PC-9 (cell line): Measurements from ENCODE around the gene RPL35. TPM values are rescaled to one million over a fixed set of nuclear protein-coding genes. Genes with fewer than 3 reads are reported as not detected.

Experiments
- BruUV-seq: library from RNA; stranded (reverse); fragments of 400-500 nt; replicated peaks from 2 replicates; lab custom pipeline; 2021; lab: Mats Ljungman, UMichigan
- CTCF ChIA-PET: fragments of 300-600 bp; sonication (Branson Sonifier 250); formaldehyde crosslinking; loops from one replicate; lab custom pipeline; 2022; ENCODE audit warnings: antibody characterized with exemption; lab: Charles Lee
- POLR2A ChIA-PET: fragments of 300-600 bp; sonication (Branson Sonifier 250); formaldehyde crosslinking; loops from one replicate; lab custom pipeline; 2022; ENCODE audit warnings: antibody characterized with exemption; ENCODE audit not compliant: unreplicated experiment; lab: Charles Lee
- DNase-seq, 2 experiments: peaks; one replicate each; pipeline versions ENCODE4 v3.0.0 to v3.0.0-alpha.2; 2015 to 2022; ENCODE audit warnings: mixed read lengths in 1 of 2
- H2AFZ ChIP-seq: fragments of 200-600 bp; sonication (generic); 2 replicates; pipeline ENCODE4 v1.8.1; 2017; ENCODE audit warnings: antibody characterized with exemption
- H3F3A ChIP-seq: fragments of 200-600 bp; sonication (generic); 2 replicates; pipeline ENCODE4 v1.8.1; 2017; ENCODE audit warnings: antibody characterized with exemption, mild to moderate bottlenecking, low read depth; ENCODE audit not compliant: insufficient read depth
- H3K27ac ChIP-seq: fragments of 200-600 bp; sonication (generic); 2 replicates; pipeline ENCODE4 v1.6.1; 2016; ENCODE audit warnings: mixed run types
- H3K27me3 ChIP-seq: fragments of 200-600 bp; sonication (generic); 2 replicates; pipeline ENCODE4 v1.6.1; 2016; ENCODE audit warnings: low read depth, mixed run types; ENCODE audit not compliant: insufficient read depth
- H3K36me3 ChIP-seq: fragments of 200-600 bp; sonication (generic); 2 replicates; pipeline ENCODE4 v1.6.1; 2016; ENCODE audit warnings: low read depth, mixed run types
- H3K4me1 ChIP-seq: fragments of 200-600 bp; sonication (generic); replicated peaks from 2 replicates; pipeline ENCODE4 v1.6.1; 2016; ENCODE audit warnings: mixed run types; ENCODE audit not compliant: insufficient read depth
- H3K4me2 ChIP-seq: fragments of 200-600 bp; sonication (generic); 2 replicates; pipeline ENCODE4 v1.6.1; 2017; ENCODE audit warnings: mixed run types
- H3K4me3 ChIP-seq: fragments of 200-600 bp; sonication (generic); 2 replicates; pipeline ENCODE4 v1.6.1; 2016; ENCODE audit warnings: mixed run types
- H3K79me2 ChIP-seq: fragments of 200-600 bp; sonication (generic); 2 replicates; pipeline ENCODE4 v1.6.1; 2017; ENCODE audit warnings: low read depth, mixed run types
- H3K9me2 ChIP-seq: fragments of 200-600 bp; sonication (generic); 2 replicates; pipeline ENCODE4 v1.8.1; 2017; ENCODE audit warnings: mild to moderate bottlenecking; ENCODE audit not compliant: insufficient read depth
- H3K9me3 ChIP-seq: fragments of 200-600 bp; sonication (generic); 2 replicates; pipeline ENCODE4 v1.8.1; 2016; ENCODE audit warnings: low read depth; ENCODE audit not compliant: insufficient read depth
- H4K20me1 ChIP-seq: fragments of 200-600 bp; sonication (generic); 2 replicates; pipeline ENCODE4 v1.8.1; 2017; ENCODE audit not compliant: insufficient read depth
- EZH2 ChIP-seq: fragments of 200-600 bp; sonication (generic); IDR thresholded peaks from 2 replicates; pipeline ENCODE4 v1.8.0; 2017; ENCODE audit warnings: antibody characterized with exemption, low read depth
- intact Hi-C: fragments of 100-400 bp; cut with micrococcal nuclease; formaldehyde crosslinking; loops from one replicate; pipeline ENCODE4 v1.10.0; 2022; ENCODE audit not compliant: unreplicated experiment
- total RNA-seq: library from RNA; stranded (reverse); gene quantifications from 2 replicates; pipeline ENCODE4 v1.2.3, GENCODE V29; 2021
- TF ChIP-seq, protein P1 (sequence below): fragments of 200-600 bp; sonication (generic); conservative IDR thresholded peaks from 2 replicates; pipeline ENCODE4 v1.6.1; 2017; ENCODE audit warnings: mixed run types, antibody characterized with exemption, mild to moderate bottlenecking, moderate library complexity

Gene RPL35
- total RNA-seq, 1 experiment from 2014 or later = 2,125 TPM

DNA sequence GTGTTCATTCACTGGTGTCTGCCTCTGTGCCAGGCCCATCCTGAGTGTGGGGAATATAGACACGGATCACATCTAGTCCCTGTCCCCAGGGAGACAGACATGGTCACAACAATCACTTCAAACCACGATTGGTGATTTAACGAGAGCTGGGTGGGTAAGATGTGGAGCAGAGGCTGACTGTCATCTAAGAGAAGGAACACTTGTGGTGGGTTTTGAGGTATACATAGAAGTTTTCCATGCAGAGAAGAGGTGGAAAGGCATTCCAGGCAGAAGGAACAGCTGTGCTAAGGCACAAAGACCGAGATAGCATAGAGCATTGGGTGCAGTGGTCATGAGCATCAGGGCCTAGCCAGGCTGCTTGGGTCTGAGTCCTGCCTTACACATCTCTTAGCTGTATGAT is 31.2 kb downstream of the RPL35 start:
- Histone ChIP-seq H3K27ac (no peak overlapping the region), H3K4me3 (no peak overlapping the region), H3K9me3 (no peaks in the 10 kb centered on the region), H3K9me2 (no peaks in the 10 kb centered on the region), H2AFZ (no peak overlapping the region), H3K27me3 (no peaks in the 10 kb centered on the region), H3K4me1 (peaks cover 19% of the 10 kb centered on the region), H3K36me3 (no peaks in the 10 kb centered on the region), H3F3A (peaks cover 15% of the 10 kb centered on the region; the same call in 1 of the 2 replicates), H3K79me2 (no peaks in the 10 kb centered on the region), H3K4me2 (no peak overlapping the region), H4K20me1 (no peaks in the 10 kb centered on the region)
- DNase-seq = no peak
- intact Hi-C loops = no loop called here
- POLR2A ChIA-PET = interaction anchor here (0.6 kb wide), 1 partner anchor 876 kb away, joined by 5 read pairs; the partner anchor contains the start of gene MAPKAP1
- TF ChIP-seq EZH2 = no peak
- TF ChIP-seq, protein P1, sequence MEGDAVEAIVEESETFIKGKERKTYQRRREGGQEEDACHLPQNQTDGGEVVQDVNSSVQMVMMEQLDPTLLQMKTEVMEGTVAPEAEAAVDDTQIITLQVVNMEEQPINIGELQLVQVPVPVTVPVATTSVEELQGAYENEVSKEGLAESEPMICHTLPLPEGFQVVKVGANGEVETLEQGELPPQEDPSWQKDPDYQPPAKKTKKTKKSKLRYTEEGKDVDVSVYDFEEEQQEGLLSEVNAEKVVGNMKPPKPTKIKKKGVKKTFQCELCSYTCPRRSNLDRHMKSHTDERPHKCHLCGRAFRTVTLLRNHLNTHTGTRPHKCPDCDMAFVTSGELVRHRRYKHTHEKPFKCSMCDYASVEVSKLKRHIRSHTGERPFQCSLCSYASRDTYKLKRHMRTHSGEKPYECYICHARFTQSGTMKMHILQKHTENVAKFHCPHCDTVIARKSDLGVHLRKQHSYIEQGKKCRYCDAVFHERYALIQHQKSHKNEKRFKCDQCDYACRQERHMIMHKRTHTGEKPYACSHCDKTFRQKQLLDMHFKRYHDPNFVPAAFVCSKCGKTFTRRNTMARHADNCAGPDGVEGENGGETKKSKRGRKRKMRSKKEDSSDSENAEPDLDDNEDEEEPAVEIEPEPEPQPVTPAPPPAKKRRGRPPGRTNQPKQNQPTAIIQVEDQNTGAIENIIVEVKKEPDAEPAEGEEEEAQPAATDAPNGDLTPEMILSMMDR = no peak
- no TSS peak for BruUV-seq
- CTCF ChIA-PET = no interaction called here

DNA sequence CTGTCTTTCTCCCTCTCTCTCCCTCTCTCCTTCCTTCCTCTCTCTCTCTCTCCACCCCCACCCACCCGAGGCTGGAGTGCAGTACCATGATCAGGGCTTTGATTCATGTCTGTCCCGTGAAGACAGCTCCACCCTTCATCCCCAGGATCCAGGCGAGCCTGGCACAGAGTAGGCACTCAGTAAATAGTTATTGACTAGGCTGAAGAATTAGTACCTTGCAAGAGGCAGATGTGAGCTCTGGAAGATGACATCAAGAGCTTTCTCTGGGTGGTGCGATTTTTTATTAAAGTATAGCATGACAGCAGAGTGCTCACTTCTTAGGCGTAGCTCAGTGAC is 32.5 kb downstream of the RPL35 start:
- no peak for DNase-seq
- CTCF ChIA-PET = interaction anchor here (0.9 kb wide), 1 partner anchor 23 kb away, joined by 3 read pairs; no protein-coding TSS in a partner anchor
- H3K27me3 ChIP-seq = no peaks in the 10 kb centered on the region
- peaks cover 6% of the 10 kb centered on the region for H3K4me1 ChIP-seq
- no peaks in the 10 kb centered on the region for H3K36me3 ChIP-seq
- intact Hi-C loops = no loop called here
- H3F3A ChIP-seq = peaks cover 6% of the 10 kb centered on the region; the same call in 1 of the 2 replicates
- H3K79me2 ChIP-seq = no peaks in the 10 kb centered on the region
- H3K9me2 ChIP-seq = no peaks in the 10 kb centered on the region
- H3K9me3 ChIP-seq = no peaks in the 10 kb centered on the region
- no peak overlapping the region for H2AFZ ChIP-seq
- no peak overlapping the region for H3K27ac ChIP-seq
- no peak overlapping the region for H3K4me3 ChIP-seq
- POLR2A ChIA-PET = interaction anchor here (1.1 kb wide), 1 partner anchor 50 kb away, joined by 3 read pairs; no protein-coding TSS in a partner anchor
- no peak overlapping the region for H3K4me2 ChIP-seq
- H4K20me1 ChIP-seq = no peaks in the 10 kb centered on the region
- TF ChIP-seq EZH2 = no peak
- TF ChIP-seq, protein P1 = no peak
- no TSS peak for BruUV-seq

DNA sequence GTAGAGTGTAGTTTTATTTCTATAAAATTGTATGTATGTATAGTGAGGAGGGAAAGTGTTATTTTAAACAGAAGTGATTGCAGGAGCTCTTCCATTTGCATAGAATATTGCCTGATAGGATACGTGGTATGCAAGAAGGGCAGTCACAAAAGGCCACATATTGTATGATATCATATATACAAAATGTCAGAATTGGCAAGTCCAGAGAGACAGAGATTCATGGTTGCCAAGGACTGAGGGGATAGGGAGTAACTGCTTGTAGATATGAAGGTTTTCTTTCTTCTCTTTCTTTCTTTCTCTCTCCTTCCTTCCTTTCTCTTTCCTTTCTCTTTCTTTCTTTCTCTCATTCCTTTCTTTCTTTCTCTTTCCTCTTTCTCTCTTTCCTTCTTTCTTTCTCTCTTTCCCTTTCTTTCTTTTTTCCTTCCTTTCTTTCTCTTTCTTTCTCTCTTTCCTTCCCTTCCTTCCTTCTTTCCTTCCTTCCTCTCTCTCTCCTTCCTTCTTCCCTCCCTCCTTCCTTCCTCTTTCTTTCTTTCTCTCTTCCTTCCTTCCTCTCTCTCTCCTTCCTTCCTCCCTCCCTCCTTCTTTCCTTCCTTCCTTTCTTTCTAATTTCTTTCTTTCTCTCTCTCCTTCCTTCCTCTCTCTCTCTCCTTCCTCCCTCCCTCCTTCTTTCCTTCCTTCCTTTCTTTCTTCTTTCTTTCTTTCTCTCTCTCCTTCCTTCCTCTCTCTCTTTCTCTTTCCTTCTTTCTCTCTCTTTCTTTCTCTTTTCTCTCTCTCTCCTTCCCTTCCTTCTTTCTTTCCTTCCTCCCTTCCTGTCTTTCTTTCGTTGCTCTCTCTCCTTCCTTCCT is 33.0 kb downstream of the RPL35 start:
- H3K27ac ChIP-seq = no peak overlapping the region
- no peaks in the 10 kb centered on the region for H3K9me2 ChIP-seq
- no peaks in the 10 kb centered on the region for H3K27me3 ChIP-seq
- H3F3A ChIP-seq = no peaks in the 10 kb centered on the region; the same call in 1 of the 2 replicates
- BruUV-seq = no TSS peak
- no peaks in the 10 kb centered on the region for H3K4me1 ChIP-seq
- TF ChIP-seq, protein P1 = no peak
- no peak for TF ChIP-seq EZH2
- H3K79me2 ChIP-seq = no peaks in the 10 kb centered on the region
- no peaks in the 10 kb centered on the region for H4K20me1 ChIP-seq
- ChIA-PET CTCF (interaction anchor here (0.9 kb wide), 1 partner anchor 24 kb away, joined by 3 read pairs; no protein-coding TSS in a partner anchor), POLR2A (no interaction called here)
- no peak overlapping the region for H2AFZ ChIP-seq
- intact Hi-C loops = no loop called here
- no peaks in the 10 kb centered on the region for H3K36me3 ChIP-seq
- no peak for DNase-seq
- no peak overlapping the region for H3K4me3 ChIP-seq
- no peak overlapping the region for H3K4me2 ChIP-seq
- no peaks in the 10 kb centered on the region for H3K9me3 ChIP-seq
